PC-9 (cell line): ENCODE data around the gene FAM193A.

Source experiments
- CTCF ChIP-seq: fragments of 200-600 bp; sonication (generic); conservative IDR thresholded peaks from 2 replicates; pipeline ENCODE4 v1.6.1; 2017; ENCODE audit warnings: mixed run types, antibody characterized with exemption, mild to moderate bottlenecking, moderate library complexity
- EZH2 ChIP-seq: fragments of 200-600 bp; sonication (generic); IDR thresholded peaks from 2 replicates; pipeline ENCODE4 v1.8.0; 2017; ENCODE audit warnings: antibody characterized with exemption, low read depth

GRCh38 chr4:2500547-2500946, 35.9 kb upstream of the FAM193A start:
- TF ChIP-seq EZH2 (no peak), CTCF (no peak)
